ENCODE measurements around the gene TCF12.

DNA sequence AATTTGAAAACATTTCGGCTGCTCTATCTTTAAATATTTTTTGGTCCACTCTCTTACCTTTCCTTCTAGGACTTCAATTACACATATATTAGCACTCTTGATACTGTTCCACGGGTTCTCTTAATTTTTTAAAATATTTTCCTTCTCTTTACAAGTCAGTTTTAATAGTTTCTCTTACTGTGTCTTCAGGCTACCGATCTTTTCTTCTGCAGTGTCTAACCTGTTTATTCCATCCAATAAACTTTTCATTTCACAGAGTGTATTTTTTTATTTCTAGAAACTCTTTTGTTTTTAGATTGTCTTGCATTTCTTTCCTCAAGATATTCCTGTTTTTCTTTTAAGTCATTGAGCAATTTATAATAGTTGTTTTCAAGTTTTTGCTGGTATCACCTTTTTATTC, 27.7 kb downstream of the TCF12 start:
- TF ChIP-seq POLR2A (IDR thresholded peaks at IDR 0.05) (no peak), CTCF (IDR thresholded peaks at IDR 0.05) (no peak)
